ENCODE data around the gene VTI1A.

Gene VTI1A

GRCh38 chr10:112579578-112579977, 132.6 kb downstream of the VTI1A start:
- TF ChIP-seq CTCF (IDR thresholded peaks at IDR 0.05; ENCODE audit: insufficient read depth, low read length, missing control alignments): no peak
- ChIA-PET POLR2A (no interaction called here), CTCF (interaction anchor here (1.6 kb wide), 1 partner anchor 14 kb away, joined by 4 read pairs; no protein-coding TSS in a partner anchor)
- no peak for DNase-seq (ENCODE audit: low read depth, low spot score)
- H3K4me3 ChIP-seq (ENCODE audit: low read depth, low read length): no peak overlapping the region

GRCh38 chr10:112580267-112580666, 133.3 kb downstream of the VTI1A start:
- H3K4me3 ChIP-seq (ENCODE audit: low read depth, low read length): no peak overlapping the region
- ChIA-PET CTCF (no interaction called here), POLR2A (no interaction called here)
- no peak for DNase-seq (ENCODE audit: low read depth, low spot score)
- TF ChIP-seq CTCF (IDR thresholded peaks at IDR 0.05; ENCODE audit: insufficient read depth, low read length, missing control alignments): no peak

- DNase-seq (ENCODE audit: low read depth, low spot score): no peak
- CTCF ChIA-PET: no interaction called here
- POLR2A ChIA-PET: no interaction called here
- TF ChIP-seq CTCF (IDR thresholded peaks at IDR 0.05; ENCODE audit: insufficient read depth, low read length, missing control alignments): no peak
- H3K4me3 ChIP-seq (ENCODE audit: low read depth, low read length): no peak overlapping the region
Measured at GRCh38 chr10:112581921-112582320, 134.9 kb downstream of the VTI1A start.

GRCh38 chr10:112583236-112583939, 136.4 kb downstream of the VTI1A start:
- no peak for DNase-seq (ENCODE audit: low read depth, low spot score)
- ChIA-PET CTCF (no interaction called here), POLR2A (no interaction called here)
- TF ChIP-seq CTCF (IDR thresholded peaks at IDR 0.05; ENCODE audit: insufficient read depth, low read length, missing control alignments): no peak
- H3K4me3 ChIP-seq (ENCODE audit: low read depth, low read length): no peak overlapping the region

GRCh38 chr10:112584276-112584675, 137.3 kb downstream of the VTI1A start:
- CTCF ChIA-PET: interaction anchor here (0.9 kb wide), 1 partner anchor 523 kb away, joined by 3 read pairs; no protein-coding TSS in a partner anchor
- no peak for DNase-seq (ENCODE audit: low read depth, low spot score)
- POLR2A ChIA-PET: interaction anchor here (0.6 kb wide), 1 partner anchor 365 kb away, joined by 3 read pairs; no protein-coding TSS in a partner anchor
- no peak overlapping the region for H3K4me3 ChIP-seq (ENCODE audit: low read depth, low read length)
- TF ChIP-seq CTCF (IDR thresholded peaks at IDR 0.05; ENCODE audit: insufficient read depth, low read length, missing control alignments): no peak

GRCh38 chr10:112585126-112585525, 138.1 kb downstream of the VTI1A start:
- DNase-seq (ENCODE audit: low read depth, low spot score): no peak
- POLR2A ChIA-PET: interaction anchor here (0.7 kb wide), 2 partner anchors 74 to 368 kb away, joined by 3 to 4 read pairs; no protein-coding TSS in a partner anchor
- no peak for TF ChIP-seq CTCF (IDR thresholded peaks at IDR 0.05; ENCODE audit: insufficient read depth, low read length, missing control alignments)
- H3K4me3 ChIP-seq (ENCODE audit: low read depth, low read length): no peak overlapping the region
- CTCF ChIA-PET: interaction anchor here (0.9 to 2.4 kb wide), 2 partner anchors 522 to 800 kb away, joined by 3 to 6 read pairs; no protein-coding TSS in a partner anchor
